Measurements from ENCODE around the gene SNPH. TPM values are rescaled to one million over a fixed set of nuclear protein-coding genes. Genes with fewer than 3 reads are reported as not detected.
"Not testable (repeated sequence)": the region's sequence is repeated elsewhere in the genome, so short reads cannot be mapped to it uniquely, and the experiment has no call there.

Gene SNPH
- total RNA-seq, 1 donor from 2014 or later: 3.3 TPM

DNA sequence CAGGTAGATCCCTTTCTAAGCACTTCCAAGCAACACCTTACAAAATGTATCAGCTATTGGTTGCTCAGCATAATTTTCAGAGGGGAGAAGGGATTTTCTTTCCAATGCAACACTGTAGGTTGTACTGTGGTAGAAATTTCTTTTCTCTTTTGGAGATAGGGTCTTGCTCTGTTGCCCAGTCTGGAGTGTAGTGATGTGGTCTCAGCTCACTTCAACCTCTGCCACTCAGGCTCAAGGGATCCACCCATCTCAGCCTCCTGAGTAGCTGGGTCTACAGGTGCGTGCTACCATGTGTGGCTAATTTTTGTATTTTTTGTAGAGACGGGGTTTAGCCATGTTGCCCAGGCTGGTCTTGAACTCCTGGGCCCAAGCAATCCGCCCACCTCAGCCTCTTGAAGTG is 24.0 kb upstream of the SNPH start:
- Mint-ChIP-seq H3K27me3 (peaks cover 11% of the 10 kb centered on the region), H3K36me3 (ENCODE audit: insufficient read depth) (no peaks in the 10 kb centered on the region), H3K4me1 (ENCODE audit: low read depth) (no peaks in the 10 kb centered on the region), H3K27ac (no peak overlapping the region), H3K4me3 (ENCODE audit: low read depth) (no peak overlapping the region), H3K9me3 (ENCODE audit: low read depth) (no peaks in the 10 kb centered on the region)
- TF ChIP-seq, protein P1, sequence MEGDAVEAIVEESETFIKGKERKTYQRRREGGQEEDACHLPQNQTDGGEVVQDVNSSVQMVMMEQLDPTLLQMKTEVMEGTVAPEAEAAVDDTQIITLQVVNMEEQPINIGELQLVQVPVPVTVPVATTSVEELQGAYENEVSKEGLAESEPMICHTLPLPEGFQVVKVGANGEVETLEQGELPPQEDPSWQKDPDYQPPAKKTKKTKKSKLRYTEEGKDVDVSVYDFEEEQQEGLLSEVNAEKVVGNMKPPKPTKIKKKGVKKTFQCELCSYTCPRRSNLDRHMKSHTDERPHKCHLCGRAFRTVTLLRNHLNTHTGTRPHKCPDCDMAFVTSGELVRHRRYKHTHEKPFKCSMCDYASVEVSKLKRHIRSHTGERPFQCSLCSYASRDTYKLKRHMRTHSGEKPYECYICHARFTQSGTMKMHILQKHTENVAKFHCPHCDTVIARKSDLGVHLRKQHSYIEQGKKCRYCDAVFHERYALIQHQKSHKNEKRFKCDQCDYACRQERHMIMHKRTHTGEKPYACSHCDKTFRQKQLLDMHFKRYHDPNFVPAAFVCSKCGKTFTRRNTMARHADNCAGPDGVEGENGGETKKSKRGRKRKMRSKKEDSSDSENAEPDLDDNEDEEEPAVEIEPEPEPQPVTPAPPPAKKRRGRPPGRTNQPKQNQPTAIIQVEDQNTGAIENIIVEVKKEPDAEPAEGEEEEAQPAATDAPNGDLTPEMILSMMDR (IDR thresholded peaks at IDR 0.05; ENCODE audit: unreplicated experiment): no peak
- no peak for DNase-seq (ENCODE audit: low spot score, unreplicated experiment)

DNA sequence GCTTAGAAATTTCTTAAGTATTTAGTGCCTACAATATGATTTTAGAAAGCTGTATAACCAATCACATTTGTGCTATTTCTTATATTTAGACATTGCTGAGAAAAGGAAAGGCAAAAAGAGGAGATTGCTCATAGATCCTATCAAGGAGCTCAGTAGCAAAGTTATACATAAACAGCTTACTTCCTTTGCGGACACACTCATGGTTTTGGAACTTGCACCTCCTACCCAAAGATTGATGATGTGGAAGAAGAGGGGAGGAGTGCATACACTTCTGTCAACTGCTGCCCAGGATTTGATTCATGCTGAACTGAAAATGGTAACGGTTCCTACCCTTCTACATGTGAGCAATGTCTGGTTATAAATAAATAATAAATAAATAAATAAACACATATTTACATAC is 23.6 kb upstream of the SNPH start:
- Mint-ChIP-seq H3K4me3 (ENCODE audit: low read depth) (no peak overlapping the region), H3K4me1 (ENCODE audit: low read depth) (no peaks in the 10 kb centered on the region)

DNA sequence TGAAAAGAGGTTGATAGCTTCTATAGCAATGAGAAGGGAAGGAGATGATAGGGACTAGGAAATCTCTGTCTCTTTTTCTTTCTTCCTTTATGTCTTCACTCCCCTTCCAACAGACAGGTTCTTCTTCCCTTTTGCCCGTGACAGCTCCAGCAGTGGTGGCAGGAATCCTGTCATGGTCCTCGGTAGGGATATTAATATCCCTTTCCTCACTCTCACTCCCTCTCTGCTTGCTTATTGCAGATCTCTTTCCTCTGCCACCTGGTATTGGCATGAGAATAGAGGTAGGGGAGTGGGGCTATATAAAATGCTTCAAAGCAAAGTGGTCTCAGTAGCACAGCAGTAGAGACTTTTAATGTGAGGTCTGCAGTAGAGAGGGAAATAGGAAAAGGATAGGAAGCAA is 20.5 kb upstream of the SNPH start:
- Mint-ChIP-seq H3K4me1 (ENCODE audit: low read depth) (no peaks in the 10 kb centered on the region), H3K36me3 (ENCODE audit: insufficient read depth) (no peaks in the 10 kb centered on the region), H3K4me3 (ENCODE audit: low read depth) (no peak overlapping the region), H3K27me3 (peaks cover 11% of the 10 kb centered on the region), H3K9me3 (ENCODE audit: low read depth) (no peaks in the 10 kb centered on the region), H3K27ac (no peak overlapping the region)
- DNase-seq (ENCODE audit: low spot score, unreplicated experiment): no peak
- TF ChIP-seq, protein P1 (IDR thresholded peaks at IDR 0.05; ENCODE audit: unreplicated experiment): no peak

More for the DNA sequence above, 23.6 kb upstream of the SNPH start:
- Mint-ChIP-seq H3K36me3 (ENCODE audit: insufficient read depth) (no peaks in the 10 kb centered on the region), H3K9me3 (ENCODE audit: low read depth) (no peaks in the 10 kb centered on the region), H3K27me3 (peaks cover 11% of the 10 kb centered on the region), H3K27ac (no peak overlapping the region)
- TF ChIP-seq, protein P1 (IDR thresholded peaks at IDR 0.05; ENCODE audit: unreplicated experiment): no peak
- DNase-seq (ENCODE audit: low spot score, unreplicated experiment): no peak

DNA sequence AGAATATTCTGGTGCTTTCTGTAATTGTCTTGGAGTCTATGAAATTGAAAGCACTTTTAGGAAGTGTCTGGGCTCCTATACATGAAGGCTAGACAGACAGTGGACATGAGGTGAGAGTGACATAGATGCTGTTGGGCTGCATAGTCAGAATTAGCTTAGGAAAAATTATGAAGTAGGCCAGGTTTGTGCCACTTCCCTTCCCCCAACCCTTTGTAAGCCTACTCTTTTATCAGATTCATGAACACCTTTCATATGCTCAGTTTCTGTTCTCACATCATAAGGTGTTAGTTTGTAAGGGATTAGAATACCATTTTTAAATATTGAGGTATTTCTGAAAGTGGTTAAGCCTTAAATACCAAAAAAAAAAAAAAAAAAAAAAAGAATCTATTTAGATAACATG is 18.4 kb upstream of the SNPH start:
- Mint-ChIP-seq H3K9me3 (ENCODE audit: low read depth) (no peaks in the 10 kb centered on the region), H3K4me1 (ENCODE audit: low read depth) (no peaks in the 10 kb centered on the region), H3K27me3 (peaks cover 14% of the 10 kb centered on the region), H3K4me3 (ENCODE audit: low read depth) (no peak overlapping the region), H3K27ac (no peak overlapping the region), H3K36me3 (ENCODE audit: insufficient read depth) (no peaks in the 10 kb centered on the region)
- TF ChIP-seq, protein P1 (IDR thresholded peaks at IDR 0.05; ENCODE audit: unreplicated experiment): no peak
- DNase-seq (ENCODE audit: low spot score, unreplicated experiment): no peak

DNA sequence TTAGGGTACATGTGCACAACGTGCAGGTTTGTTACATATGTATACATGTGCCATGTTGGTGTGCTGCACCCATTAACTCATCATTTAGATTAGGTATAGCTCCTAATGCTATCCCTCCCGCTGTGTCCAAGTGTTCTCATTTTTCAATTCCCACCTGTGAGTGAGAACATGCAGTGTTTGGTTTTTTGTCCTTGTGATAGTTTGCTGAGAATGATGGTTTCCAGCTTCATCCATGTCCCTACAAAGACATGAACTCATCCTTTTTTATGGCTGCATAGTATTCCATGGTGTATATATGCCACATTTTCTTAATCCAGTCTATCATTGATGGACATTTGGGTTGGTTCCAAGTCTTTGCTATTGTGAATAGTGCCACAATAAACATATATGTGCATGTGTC is 15.8 kb upstream of the SNPH start:
- not testable (repeated sequence) for H3K4me1 Mint-ChIP-seq (ENCODE audit: low read depth); DNase-seq (ENCODE audit: low spot score, unreplicated experiment); H3K36me3 Mint-ChIP-seq (ENCODE audit: insufficient read depth); H3K9me3 Mint-ChIP-seq (ENCODE audit: low read depth); H3K4me3 Mint-ChIP-seq (ENCODE audit: low read depth); H3K27ac Mint-ChIP-seq
- H3K27me3 Mint-ChIP-seq: peaks cover 16% of the 10 kb centered on the region

DNA sequence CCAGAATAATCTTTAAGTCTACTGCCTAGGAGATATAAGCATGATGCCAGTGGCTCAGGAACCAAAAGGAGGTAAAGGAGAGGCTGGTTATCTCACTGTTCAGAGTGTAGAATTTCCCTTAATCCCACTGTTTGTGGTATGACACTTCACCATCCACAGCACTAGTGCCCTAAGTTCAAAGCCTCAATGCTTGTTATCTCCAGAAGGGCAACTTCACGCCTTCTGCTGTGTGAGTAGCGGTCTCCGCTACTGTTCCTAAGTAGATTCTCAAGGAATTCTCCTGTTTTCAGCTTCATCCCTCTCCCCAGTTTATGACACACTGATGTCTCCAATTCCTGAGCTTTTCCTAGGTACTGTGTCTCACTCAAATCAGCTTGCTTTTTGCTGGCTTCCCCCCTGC is 13.7 kb upstream of the SNPH start:
- Mint-ChIP-seq H3K27me3 (peaks cover 14% of the 10 kb centered on the region), H3K27ac (no peak overlapping the region), H3K9me3 (ENCODE audit: low read depth) (no peaks in the 10 kb centered on the region), H3K4me1 (ENCODE audit: low read depth) (no peaks in the 10 kb centered on the region), H3K36me3 (ENCODE audit: insufficient read depth) (no peaks in the 10 kb centered on the region), H3K4me3 (ENCODE audit: low read depth) (no peak overlapping the region)
- DNase-seq (ENCODE audit: low spot score, unreplicated experiment): no peak
- TF ChIP-seq, protein P1 (IDR thresholded peaks at IDR 0.05; ENCODE audit: unreplicated experiment): no peak

Data from progenitor cell of endocrine pancreas (in vitro differentiated cells).